HEK293T (cell line): ENCODE data around the gene GRIK1.

Source experiments
- ARNT ChIP-seq: fragments of 450-650 bp; IDR thresholded peaks from 2 replicates; pipeline ENCODE4 v1.6.1; 2017; ENCODE audit warnings: mild to moderate bottlenecking
- BHLHE40 ChIP-seq: fragments of 450-650 bp; IDR thresholded peaks from 2 replicates; pipeline ENCODE4 v1.6.1; 2016; ENCODE audit warnings: mild to moderate bottlenecking, moderate library complexity, borderline replicate concordance
- CTBP1 ChIP-seq: fragments of 450-650 bp; IDR thresholded peaks from 2 replicates; pipeline ENCODE4 v1.6.1; 2016; ENCODE audit warnings: borderline replicate concordance
- ELF4 ChIP-seq: fragments of 450-650 bp; IDR thresholded peaks from 2 replicates; pipeline ENCODE4 v1.6.1; 2017; ENCODE audit warnings: antibody characterized with exemption
- FOXA1 ChIP-seq: fragments of 450-650 bp; IDR thresholded peaks from 2 replicates; pipeline ENCODE4 v1.6.1; 2016; ENCODE audit warnings: mild to moderate bottlenecking
- FOXK2 ChIP-seq: fragments of 450-650 bp; IDR thresholded peaks from 2 replicates; pipeline ENCODE4 v1.6.1; 2016; ENCODE audit warnings: mild to moderate bottlenecking
- FOXM1 ChIP-seq: fragments of 450-650 bp; IDR thresholded peaks from 2 replicates; pipeline ENCODE4 v1.6.1; 2017; ENCODE audit warnings: mild to moderate bottlenecking, borderline replicate concordance
- HDGF ChIP-seq: fragments of 450-650 bp; IDR thresholded peaks from 2 replicates; pipeline ENCODE4 v1.6.1; 2017; ENCODE audit warnings: antibody characterized with exemption, borderline replicate concordance
- L3MBTL2 ChIP-seq: fragments of 450-650 bp; conservative IDR thresholded peaks from 2 replicates; pipeline ENCODE4 v1.6.1; 2016; ENCODE audit warnings: mild to moderate bottlenecking
- NFRKB ChIP-seq: fragments of 450-650 bp; IDR thresholded peaks from 2 replicates; pipeline ENCODE4 v1.6.1; 2016; ENCODE audit warnings: mild to moderate bottlenecking, moderate library complexity
- PKNOX1 ChIP-seq: fragments of 450-650 bp; IDR thresholded peaks from 2 replicates; pipeline ENCODE4 v1.6.1; 2016
- SP1 ChIP-seq: fragments of 450-650 bp; IDR thresholded peaks from 2 replicates; pipeline ENCODE4 v1.6.1; 2017
- SUZ12 ChIP-seq: fragments of 450-650 bp; IDR thresholded peaks from 2 replicates; pipeline ENCODE4 v1.6.1; 2016; ENCODE audit warnings: mild to moderate bottlenecking
- TARDBP ChIP-seq: fragments of 450-650 bp; IDR thresholded peaks from 2 replicates; pipeline ENCODE4 v1.6.1; 2016

GRCh38 chr21:29696937-29697336 is 242.9 kb downstream of the GRIK1 start:
- TF ChIP-seq PKNOX1 (no peak), SP1 (no peak), BHLHE40 (no peak), FOXK2 (no peak), FOXM1 (no peak), ARNT (no peak), SUZ12 (no peak), NFRKB (no peak), FOXA1 (no peak), TARDBP (no peak), ELF4 (no peak), L3MBTL2 (no peak), HDGF (no peak), CTBP1 (no peak)
